H54 (cell line): ENCODE results near the gene GRM1.

Experiments
- DNase-seq: peaks from one replicate; pipeline ENCODE4 v3.0.0; 2011; ENCODE audit warnings: low spot score, mixed read lengths; ENCODE audit not compliant: insufficient read length
- FAIRE-seq: peaks from 3 replicates; lab custom pipeline; 2011; peaks lifted over from hg19 to GRCh38; lab: Jason Lieb, UNC
- POLR2A ChIP-seq: IDR thresholded peaks from 2 replicates; pipeline ENCODE4 v1.6.1; 2011; ENCODE audit warnings: low read depth, mild to moderate bottlenecking, low read length

Gene GRM1

GRCh38 chr6:146066506-146066905 lies 37.6 kb downstream of the GRM1 start:
- DNase-seq, result no peak
- no peak for FAIRE-seq
- no peak for TF ChIP-seq POLR2A

- FAIRE-seq (no peak), DNase-seq (no peak)
- TF ChIP-seq POLR2A, result no peak
Measured at GRCh38 chr6:146071781-146072180, 42.9 kb downstream of the GRM1 start.

GRCh38 chr6:146077992-146078391 lies 49.1 kb downstream of the GRM1 start:
- FAIRE-seq (no peak), DNase-seq (no peak)
- TF ChIP-seq POLR2A, result no peak

GRCh38 chr6:146087386-146087785 lies 58.5 kb downstream of the GRM1 start:
- FAIRE-seq (no peak), DNase-seq (no peak)
- TF ChIP-seq POLR2A, result no peak

- no peak for TF ChIP-seq POLR2A
- DNase-seq (no peak), FAIRE-seq (no peak)
Measured at GRCh38 chr6:146090474-146090873, 61.6 kb downstream of the GRM1 start.

- DNase-seq (no peak), FAIRE-seq (no peak)
- no peak for TF ChIP-seq POLR2A
Measured at GRCh38 chr6:146092961-146093686, 64.3 kb downstream of the GRM1 start.

GRCh38 chr6:146095481-146095880 lies 66.6 kb downstream of the GRM1 start:
- FAIRE-seq, result no peak
- DNase-seq, result no peak
- no peak for TF ChIP-seq POLR2A

GRCh38 chr6:146097586-146097985 lies 68.7 kb downstream of the GRM1 start:
- no peak for FAIRE-seq
- no peak for DNase-seq
- TF ChIP-seq POLR2A, result no peak

- DNase-seq (no peak), FAIRE-seq (no peak)
- TF ChIP-seq POLR2A, result no peak
Measured at GRCh38 chr6:146100776-146101175, 71.9 kb downstream of the GRM1 start.

GRCh38 chr6:146103416-146104072 lies 74.7 kb downstream of the GRM1 start:
- FAIRE-seq (no peak), DNase-seq (no peak)
- TF ChIP-seq POLR2A, result no peak

GRCh38 chr6:146106532-146106931 lies 77.7 kb downstream of the GRM1 start:
- TF ChIP-seq POLR2A, result no peak
- FAIRE-seq (no peak), DNase-seq (no peak)

GRCh38 chr6:146110990-146111389 lies 82.1 kb downstream of the GRM1 start:
- no peak for FAIRE-seq
- TF ChIP-seq POLR2A, result no peak
- no peak for DNase-seq

- no peak for FAIRE-seq
- no peak for TF ChIP-seq POLR2A
Measured at GRCh38 chr6:146111881-146112450, 83.1 kb downstream of the GRM1 start.

GRCh38 chr6:146113084-146113623 lies 84.3 kb downstream of the GRM1 start:
- TF ChIP-seq POLR2A, result no peak
- no peak for DNase-seq
- no peak for FAIRE-seq

More at GRCh38 chr6:146111881-146112450, 83.1 kb downstream of the GRM1 start:
- no peak for DNase-seq
